IMR-90 (cell line): Measurements from ENCODE around the gene CTPS2. TPM values are rescaled to one million over a fixed set of nuclear protein-coding genes. Genes with fewer than 3 reads are reported as not detected.

ENCODE experiments used
- ATAC-seq: fragments of 200-7000 bp; cut with Tn5 transposase; 2 replicates; pipeline ENCODE4 v1.9.1; 2020; ENCODE audit warnings: low read depth, mild to moderate bottlenecking, moderate library complexity
- BruUV-seq: library from RNA; stranded (reverse); fragments of 400-500 nt; replicated peaks from 2 replicates; lab custom pipeline; 2021; lab: Mats Ljungman, UMichigan
- CTCF ChIA-PET: fragments of 300-600 bp; formaldehyde crosslinking; extraction: SDS; loops from one replicate; lab custom pipeline; 2021; ENCODE audit warnings: antibody characterized with exemption; lab: Yijun Ruan, JAX
- POLR2A ChIA-PET: fragments of 300-600 bp; sonication (Branson Sonifier 250); formaldehyde crosslinking; loops from one replicate; lab custom pipeline; 2022; ENCODE audit warnings: antibody characterized with exemption; ENCODE audit not compliant: unreplicated experiment; lab: Charles Lee
- DNase-seq: peaks from one replicate; pipeline ENCODE4 v3.0.0; 2013
- H2AFZ ChIP-seq: replicated peaks from 2 replicates; pipeline ENCODE3; 2013; ENCODE audit warnings: low read length, mild to moderate bottlenecking; ENCODE audit not compliant: poor library complexity
- H2AK5ac ChIP-seq: 2 replicates; pipeline ENCODE4 v1.6.1; 2013; ENCODE audit warnings: low read depth, low read length, inconsistent platforms
- H2AK9ac ChIP-seq: replicated peaks from 2 replicates; pipeline ENCODE3; 2013; ENCODE audit warnings: mild to moderate bottlenecking, low read depth, low read length, moderate library complexity; ENCODE audit not compliant: poor library complexity
- H2BK120ac ChIP-seq: 2 replicates; pipeline ENCODE4 v1.6.1; 2013; ENCODE audit warnings: low read depth, low read length, inconsistent platforms
- H2BK15ac ChIP-seq: 3 replicates; pipeline ENCODE4 v1.6.1; 2013; ENCODE audit warnings: low read depth, low read length, inconsistent platforms
- H2BK20ac ChIP-seq: 2 replicates; pipeline ENCODE4 v1.6.1; 2013; ENCODE audit warnings: low read depth, mild to moderate bottlenecking, inconsistent platforms, low read length, moderate library complexity
- H2BK5ac ChIP-seq: 2 replicates; pipeline ENCODE4 v1.6.1; 2013; ENCODE audit warnings: mild to moderate bottlenecking, low read depth, low read length, inconsistent platforms; ENCODE audit not compliant: poor library complexity, severe bottlenecking
- H3K14ac ChIP-seq: replicated peaks from 2 replicates; pipeline ENCODE4 v1.6.1; 2013; ENCODE audit warnings: low read depth, low read length, inconsistent platforms
- H3K18ac ChIP-seq: 2 replicates; pipeline ENCODE4 v1.6.1; 2013; ENCODE audit warnings: low read depth, low read length, control low read depth
- H3K23ac ChIP-seq: 2 replicates; pipeline ENCODE4 v1.6.1; 2013; ENCODE audit warnings: low read depth, low read length, inconsistent platforms
- H3K27ac ChIP-seq: 2 replicates; pipeline ENCODE4 v1.5.1; 2013; ENCODE audit warnings: mild to moderate bottlenecking, control low read depth, low read length; ENCODE audit not compliant: insufficient read depth
- H3K27me3 ChIP-seq: 2 replicates; pipeline ENCODE4 v1.6.1; 2013; ENCODE audit warnings: low read length; ENCODE audit not compliant: control insufficient read depth, insufficient read depth
- H3K36me3 ChIP-seq: 2 replicates; pipeline ENCODE4 v1.6.1; 2013; ENCODE audit warnings: low read length, mixed read lengths; ENCODE audit not compliant: control insufficient read depth, insufficient read depth
- H3K4ac ChIP-seq: 2 replicates; pipeline ENCODE4 v1.6.1; 2013; ENCODE audit warnings: low read depth, low read length, inconsistent platforms
- H3K4me1 ChIP-seq: 2 replicates; pipeline ENCODE4 v1.6.1; 2013; ENCODE audit warnings: low read length, mixed read lengths; ENCODE audit not compliant: control insufficient read depth, insufficient read depth
- H3K4me2 ChIP-seq: 2 replicates; pipeline ENCODE4 v1.6.1; 2013; ENCODE audit warnings: low read depth, mild to moderate bottlenecking, control low read depth, low read length, moderate library complexity
- H3K4me3 ChIP-seq: 2 replicates; pipeline ENCODE4 v1.5.1; 2013; ENCODE audit warnings: low read depth, mild to moderate bottlenecking, control low read depth, low read length, moderate library complexity; ENCODE audit not compliant: insufficient read depth
- H3K56ac ChIP-seq: 2 replicates; pipeline ENCODE4 v1.6.1; 2013; ENCODE audit warnings: low read length, inconsistent platforms; ENCODE audit not compliant: insufficient read depth; ENCODE audit errors: extremely low read depth
- H3K79me1 ChIP-seq, 2 experiments: 2 replicates each; pipeline ENCODE4 v1.6.1; 2013; ENCODE audit warnings: low read length in 2 of 2, inconsistent platforms in 1 of 2, low read depth in 1 of 2
- H3K9ac ChIP-seq: 2 replicates; pipeline ENCODE4 v1.6.1; 2013; ENCODE audit warnings: low read depth, low read length, control low read depth
- H3K9me1 ChIP-seq: 2 replicates; pipeline ENCODE4 v1.6.1; 2013; ENCODE audit warnings: low read length, inconsistent platforms; ENCODE audit not compliant: insufficient read depth
- H3K9me3 ChIP-seq: 2 replicates; pipeline ENCODE4 v1.6.1; 2013; ENCODE audit warnings: low read length; ENCODE audit not compliant: control insufficient read depth, insufficient read depth
- H4K20me1 ChIP-seq: 2 replicates; pipeline ENCODE4 v1.6.1; 2013; ENCODE audit warnings: low read length, inconsistent platforms; ENCODE audit not compliant: insufficient read depth
- H4K5ac ChIP-seq: 2 replicates; pipeline ENCODE4 v1.6.1; 2013; ENCODE audit warnings: mild to moderate bottlenecking, low read depth, low read length, control low read depth
- H4K8ac ChIP-seq, 2 experiments: 2 replicates each; pipeline ENCODE4 v1.6.1; 2013; ENCODE audit warnings: low read depth in 2 of 2, low read length in 2 of 2, control low read depth in 1 of 2, inconsistent platforms in 1 of 2
- H4K91ac ChIP-seq: 2 replicates; pipeline ENCODE4 v1.6.1; 2013; ENCODE audit warnings: low read depth, low read length, inconsistent platforms; ENCODE audit not compliant: insufficient read depth
- CEBPB ChIP-seq: IDR thresholded peaks from 2 replicates; pipeline ENCODE4 v1.6.1; 2012; ENCODE audit warnings: low read depth, low read length, improper control_type of control experiment
- CHD1 ChIP-seq: IDR thresholded peaks from 2 replicates; pipeline ENCODE4 v1.6.1; 2012; ENCODE audit warnings: low read depth, low read length, improper control_type of control experiment
- NFE2L2 ChIP-seq: fragments of 150-350 bp; IDR thresholded peaks from 2 replicates; pipeline ENCODE4 v1.6.1; 2016; ENCODE audit warnings: low read depth, mild to moderate bottlenecking, low read length
- dilution Hi-C: fragments of 300-500 bp; cut with HindIII; formaldehyde crosslinking; loops from one replicate; pipeline ENCODE4 v1.14.3; 2018; ENCODE audit warnings: low sequenced_read_pairs; ENCODE audit not compliant: unreplicated experiment
- in situ Hi-C: fragments of 300-500 bp; cut with MboI; formaldehyde crosslinking; loops from 3 replicates; pipeline ENCODE4 v1.14.3; 2019; ENCODE audit warnings: low sequenced_read_pairs, inconsistent platforms, mixed read lengths
- intact Hi-C: fragments of 100-400 bp; cut with micrococcal nuclease; formaldehyde crosslinking; loops from 2 replicates; pipeline ENCODE4 v1.10.0; 2022
- polyA plus RNA-seq, 3 experiments: library from polyadenylated mRNA; depleted of rRNA; stranded (reverse); fragments of >200 nt; gene quantifications; 2 replicates each; pipeline ENCODE4 v1.2.3, GENCODE V29; 2012; ENCODE audit warnings: low replicate concordance in 1 of 3
- total RNA-seq: library from RNA; depleted of rRNA; stranded (reverse); fragments of >200 nt; gene quantifications from 2 replicates; pipeline ENCODE4 v1.2.3, GENCODE V29; 2012

CTPS2 gene
- total and polyA plus RNA-seq, 2 of the 4 experiments (the other 2 are of a cell fraction), result 6.0 to 13.1 TPM

GRCh38 chrX:16589826-16590225 is 122.6 kb downstream of the CTPS2 start:
- H2AFZ ChIP-seq, result no peak overlapping the region
- BruUV-seq, result no TSS peak
- H3K9me1 ChIP-seq, result no peaks in the 10 kb centered on the region
- no peak overlapping the region for H3K4me3 ChIP-seq
- no peak overlapping the region for H4K91ac ChIP-seq
- H2BK20ac ChIP-seq, result no peak overlapping the region
- POLR2A ChIA-PET, result no interaction called here
- intact Hi-C loops (no loop called here), in situ Hi-C loops (no loop called here), dilution Hi-C loops (no loop called here)
- H3K9me3 ChIP-seq, result no peaks in the 10 kb centered on the region
- no peak overlapping the region for H3K27ac ChIP-seq
- no peak overlapping the region; the same call in 1 of the 2 replicates for H3K4ac ChIP-seq
- no peak overlapping the region for H3K9ac ChIP-seq
- H4K5ac ChIP-seq, result no peak overlapping the region; the same call in 1 of the 2 replicates
- ATAC-seq (no peak), DNase-seq (no peak)
- no peak overlapping the region for H2AK9ac ChIP-seq
- no peak overlapping the region for H3K23ac ChIP-seq
- peak overlapping the region; percentile 73; the same call in 1 of the 2 replicates for H3K18ac ChIP-seq
- H3K4me2 ChIP-seq, result no peak overlapping the region
- H3K79me1 ChIP-seq, result no peaks in the 10 kb centered on the region; a peak in 1 of 4 replicates
- H3K27me3 ChIP-seq, result peaks cover 2% of the 10 kb centered on the region
- H4K8ac ChIP-seq, result peak overlapping the region in 1 of 2 experiments; percentile 54; a peak in 1 of 4 replicates
- TF ChIP-seq NFE2L2 (no peak), CEBPB (no peak), CHD1 (no peak)
- no peak overlapping the region for H3K56ac ChIP-seq
- CTCF ChIA-PET, result interaction anchor here (0.6 kb wide), 1 partner anchor 12 kb away, joined by 3 read pairs; no protein-coding TSS in a partner anchor
- no peak overlapping the region for H2AK5ac ChIP-seq
- peak overlapping the region; percentile 64 for H2BK5ac ChIP-seq
- peaks cover 1% of the 10 kb centered on the region for H3K36me3 ChIP-seq
- H2BK120ac ChIP-seq, result peak overlapping the region; percentile 4; the same call in 1 of the 2 replicates
- H3K4me1 ChIP-seq, result peaks cover 4% of the 10 kb centered on the region; the same call in 1 of the 2 replicates
- no peak overlapping the region for H3K14ac ChIP-seq
- H2BK15ac ChIP-seq, result no peak overlapping the region
- no peaks in the 10 kb centered on the region for H4K20me1 ChIP-seq
